Tibial artery (tissue), 4 donors: ENCODE results near the gene SIRT6.

Experiments used
- DNase-seq, 2 donors: peaks; one replicate each; pipeline ENCODE4 v3.0.0-alpha.2; 2019
- H3K27ac ChIP-seq, 2 donors: fragments of 200-600 bp; sonication (generic) in 1 of 2; 1 replicate in 1 of 2; 2 replicates in 1 of 2; pipeline ENCODE4 v1.5.1; 2018 to 2019; ENCODE audit warnings: mild to moderate bottlenecking in 1 of 2
- H3K27me3 ChIP-seq, 2 donors: fragments of 200-600 bp; sonication (generic) in 1 of 2; one replicate each; pipeline versions ENCODE4 v1.5.1 to v1.6.0; 2016 to 2019
- H3K36me3 ChIP-seq, 3 donors: fragments of 200-600 bp; sonication (generic) in 2 of 3; one replicate each; pipeline ENCODE4 v1.5.1; 2016 to 2019; ENCODE audit warnings: mild to moderate bottlenecking in 2 of 3
- H3K4me1 ChIP-seq, 4 donors: fragments of 200-600 bp; sonication (generic) in 2 of 4; 1 replicate in 3 of 4; 2 replicates in 1 of 4; pipeline ENCODE4 v1.5.1; 2016 to 2019
- H3K4me3 ChIP-seq, 2 donors: fragments of 200-600 bp; sonication (generic) in 1 of 2; 1 replicate in 1 of 2; 2 replicates in 1 of 2; pipeline ENCODE4 v1.5.1; 2018 to 2019; ENCODE audit warnings: mild to moderate bottlenecking in 2 of 2
- H3K9me3 ChIP-seq, 3 donors: fragments of 200-600 bp; sonication (generic) in 1 of 3; one replicate each; pipeline ENCODE4 v1.5.1; 2016 to 2019
- CTCF ChIP-seq, 2 experiments: fragments of 200-600 bp in 1 of 2; fragments of 450-650 bp in 1 of 2; IDR thresholded peaks; one replicate each; pipeline ENCODE4 v1.5.1; 2017 to 2019; ENCODE audit warnings: antibody characterized with exemption in 2 of 2, mild to moderate bottlenecking in 1 of 2, moderate library complexity in 1 of 2
- intact Hi-C: fragments of 100-400 bp; cut with DNase I; formaldehyde crosslinking; loops from one replicate; pipeline ENCODE4 v1.15.0; 2023; ENCODE audit warnings: low total_unique reads

Gene SIRT6

GRCh38 chr19:4187313-4188122, 5.2 kb upstream of the SIRT6 start:
- Histone ChIP-seq H3K27me3 (peaks cover 0 to 36% of the 10 kb centered on the region in 2 donors), H3K9me3 (no peaks in the 10 kb centered on the region), H3K4me3 (no peak overlapping the region), H3K36me3 (no peaks in the 10 kb centered on the region), H3K4me1 (peaks cover 0 to 12% (median 7%) of the 10 kb centered on the region in 4 donors), H3K27ac (no peak overlapping the region)
- DNase-seq, result no peak
- intact Hi-C loops, result loop anchor here (10.0 kb wide), 1 partner anchor 203 kb away; the partner anchor contains the start of gene EEF2
- no peak for TF ChIP-seq CTCF (IDR thresholded peaks at IDR 0.05)

- H3K9me3 ChIP-seq, result no peaks in the 10 kb centered on the region
- peak; percentile 12 to 49 for TF ChIP-seq CTCF (IDR thresholded peaks at IDR 0.05)
- H3K27me3 ChIP-seq, result peaks cover 0 to 25% of the 10 kb centered on the region in 2 donors
- no peaks in the 10 kb centered on the region for H3K36me3 ChIP-seq
- H3K4me3 ChIP-seq, result no peak overlapping the region
- peaks cover 0 to 19% (median 13%) of the 10 kb centered on the region in 4 donors for H3K4me1 ChIP-seq
- no peak overlapping the region for H3K27ac ChIP-seq
- intact Hi-C loops, result loop anchor here (10.0 kb wide), 1 partner anchor 202 kb away; the partner anchor contains the start of gene EEF2
- DNase-seq, result peak in 1 of 2 donors; percentile 41
These were observed 4.0 kb upstream of the SIRT6 start for GRCh38 chr19:4186087-4186993.

GRCh38 chr19:4185413-4186086, 3.2 kb upstream of the SIRT6 start:
- H3K4me3 ChIP-seq, result no peak overlapping the region
- peaks cover 0 to 2% (median 1%) of the 10 kb centered on the region in 3 donors for H3K36me3 ChIP-seq
- TF ChIP-seq CTCF (IDR thresholded peaks at IDR 0.05), result no peak
- peaks cover 0 to 18% of the 10 kb centered on the region in 2 donors for H3K27me3 ChIP-seq
- no peaks in the 10 kb centered on the region for H3K9me3 ChIP-seq
- no peak overlapping the region for H3K27ac ChIP-seq
- intact Hi-C loops, result loop anchor here (10.0 kb wide), 1 partner anchor 201 kb away; the partner anchor contains the start of gene EEF2
- peaks cover 0 to 27% (median 20%) of the 10 kb centered on the region in 4 donors for H3K4me1 ChIP-seq
- no peak for DNase-seq

- Histone ChIP-seq H3K36me3 (peaks cover 0 to 9% (median 6%) of the 10 kb centered on the region in 3 donors), H3K9me3 (no peaks in the 10 kb centered on the region), H3K27ac (no peak overlapping the region), H3K4me1 (peaks cover 0 to 31% (median 21%) of the 10 kb centered on the region in 4 donors), H3K27me3 (peaks cover 0 to 15% of the 10 kb centered on the region in 2 donors), H3K4me3 (no peak overlapping the region)
- intact Hi-C loops, result loop anchor here (10.0 kb wide), 1 partner anchor 200 kb away; the partner anchor contains the start of gene EEF2
- no peak for DNase-seq
- no peak for TF ChIP-seq CTCF (IDR thresholded peaks at IDR 0.05)
These were observed 2.5 kb upstream of the SIRT6 start for GRCh38 chr19:4184718-4185352.
